SU-DHL-6 (cell line): Measurements from ENCODE around the gene HSPA12A.

Experiments
- EZH2phosphoT487 ChIP-seq: fragments of 200-600 bp; sonication (generic), shearing (Covaris generic); conservative IDR thresholded peaks from 2 replicates; pipeline ENCODE4 v1.6.1; 2018; ENCODE audit warnings: mild to moderate bottlenecking, antibody characterized with exemption, low read length, moderate library complexity, mixed read lengths
- TF ChIP-seq, protein P1 (sequence below): fragments of 200-600 bp; sonication (generic); IDR thresholded peaks from one replicate; pipeline ENCODE4 v1.5.1; 2017; ENCODE audit warnings: antibody characterized with exemption, mild to moderate bottlenecking, low read length, moderate library complexity; ENCODE audit not compliant: insufficient read depth, poor library complexity, severe bottlenecking

DNA sequence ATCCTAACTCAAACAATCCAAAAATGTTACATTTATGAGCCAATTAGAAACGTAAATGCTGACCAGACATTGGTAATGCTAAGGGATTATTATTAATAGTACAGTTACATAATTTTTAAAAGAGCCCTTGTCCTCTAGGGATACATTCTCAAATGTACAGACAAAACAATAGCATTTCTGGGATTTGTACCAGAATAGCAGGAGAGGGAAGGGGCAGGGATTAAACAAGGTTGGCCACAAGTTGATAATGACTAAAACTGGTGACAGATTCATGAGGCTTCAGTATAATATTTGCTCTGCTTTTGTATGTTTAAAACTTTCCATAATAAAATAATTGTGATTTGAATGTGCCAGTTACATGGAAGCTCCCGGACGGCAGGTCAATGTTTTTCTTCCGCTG, 27.0 kb downstream of the HSPA12A start:
- TF ChIP-seq, protein P1, sequence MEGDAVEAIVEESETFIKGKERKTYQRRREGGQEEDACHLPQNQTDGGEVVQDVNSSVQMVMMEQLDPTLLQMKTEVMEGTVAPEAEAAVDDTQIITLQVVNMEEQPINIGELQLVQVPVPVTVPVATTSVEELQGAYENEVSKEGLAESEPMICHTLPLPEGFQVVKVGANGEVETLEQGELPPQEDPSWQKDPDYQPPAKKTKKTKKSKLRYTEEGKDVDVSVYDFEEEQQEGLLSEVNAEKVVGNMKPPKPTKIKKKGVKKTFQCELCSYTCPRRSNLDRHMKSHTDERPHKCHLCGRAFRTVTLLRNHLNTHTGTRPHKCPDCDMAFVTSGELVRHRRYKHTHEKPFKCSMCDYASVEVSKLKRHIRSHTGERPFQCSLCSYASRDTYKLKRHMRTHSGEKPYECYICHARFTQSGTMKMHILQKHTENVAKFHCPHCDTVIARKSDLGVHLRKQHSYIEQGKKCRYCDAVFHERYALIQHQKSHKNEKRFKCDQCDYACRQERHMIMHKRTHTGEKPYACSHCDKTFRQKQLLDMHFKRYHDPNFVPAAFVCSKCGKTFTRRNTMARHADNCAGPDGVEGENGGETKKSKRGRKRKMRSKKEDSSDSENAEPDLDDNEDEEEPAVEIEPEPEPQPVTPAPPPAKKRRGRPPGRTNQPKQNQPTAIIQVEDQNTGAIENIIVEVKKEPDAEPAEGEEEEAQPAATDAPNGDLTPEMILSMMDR: no peak
- no peak for TF ChIP-seq EZH2phosphoT487
